ENCODE data around the gene C1QA.
"Not testable (repeated sequence)": the region's sequence is repeated elsewhere in the genome, so short reads cannot be mapped to it uniquely, and the experiment has no call there.

C1QA gene

DNA sequence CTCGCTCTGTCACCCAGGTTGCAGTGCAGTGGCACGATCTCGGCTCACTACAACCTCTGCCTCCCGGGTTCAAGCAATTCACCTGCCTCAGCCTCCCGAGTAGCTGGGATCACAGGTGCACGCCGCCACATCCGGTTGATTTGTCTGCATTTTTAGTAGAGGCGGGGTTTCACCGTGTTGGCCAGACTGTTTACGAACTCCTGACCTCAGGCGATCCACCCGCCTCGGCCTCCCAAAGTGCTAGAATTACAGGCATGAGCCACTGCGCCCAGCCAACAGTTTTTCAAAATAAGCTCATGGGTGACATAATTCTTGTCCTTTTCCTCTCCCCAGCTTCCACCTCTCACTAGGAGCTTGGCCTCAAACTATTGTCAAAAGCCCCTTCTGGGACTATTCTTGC lies 39.7 kb downstream of the C1QA start:
- DNase-seq, result not testable (repeated sequence)

DNA sequence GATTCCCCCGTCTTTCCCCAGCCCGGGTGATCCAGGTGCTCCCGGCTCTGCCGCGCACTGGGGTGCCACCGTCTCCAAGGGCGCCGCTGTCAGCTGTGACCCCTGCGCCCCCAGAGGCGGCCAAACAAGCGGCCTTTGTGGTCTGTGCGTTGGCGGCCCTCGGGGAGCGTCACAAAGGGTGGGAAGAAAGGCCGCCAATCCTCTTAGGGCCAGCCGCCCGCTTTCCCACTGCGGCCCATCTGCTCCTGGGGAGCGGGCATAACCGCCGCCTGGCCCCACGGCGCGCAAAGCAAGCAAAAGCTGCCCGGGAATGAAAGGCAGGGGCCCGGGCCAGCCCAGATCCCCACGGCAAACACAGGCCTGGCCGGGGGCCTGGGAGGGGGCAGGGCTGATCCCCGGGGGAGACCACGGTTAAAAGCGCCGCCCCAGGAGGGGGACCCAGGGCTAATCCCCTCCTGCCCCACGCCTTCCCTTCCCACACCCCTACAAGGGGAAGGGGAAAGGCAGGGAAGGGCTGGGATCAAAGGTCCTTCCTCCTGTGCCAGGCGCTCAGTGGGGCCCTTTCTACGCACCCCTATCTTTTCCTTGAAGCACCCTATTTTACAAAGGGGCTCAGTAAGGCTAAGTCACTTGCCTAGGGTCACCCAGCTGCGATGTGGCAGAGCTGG lies 40.6 kb downstream of the C1QA start:
- no peak for DNase-seq

DNA sequence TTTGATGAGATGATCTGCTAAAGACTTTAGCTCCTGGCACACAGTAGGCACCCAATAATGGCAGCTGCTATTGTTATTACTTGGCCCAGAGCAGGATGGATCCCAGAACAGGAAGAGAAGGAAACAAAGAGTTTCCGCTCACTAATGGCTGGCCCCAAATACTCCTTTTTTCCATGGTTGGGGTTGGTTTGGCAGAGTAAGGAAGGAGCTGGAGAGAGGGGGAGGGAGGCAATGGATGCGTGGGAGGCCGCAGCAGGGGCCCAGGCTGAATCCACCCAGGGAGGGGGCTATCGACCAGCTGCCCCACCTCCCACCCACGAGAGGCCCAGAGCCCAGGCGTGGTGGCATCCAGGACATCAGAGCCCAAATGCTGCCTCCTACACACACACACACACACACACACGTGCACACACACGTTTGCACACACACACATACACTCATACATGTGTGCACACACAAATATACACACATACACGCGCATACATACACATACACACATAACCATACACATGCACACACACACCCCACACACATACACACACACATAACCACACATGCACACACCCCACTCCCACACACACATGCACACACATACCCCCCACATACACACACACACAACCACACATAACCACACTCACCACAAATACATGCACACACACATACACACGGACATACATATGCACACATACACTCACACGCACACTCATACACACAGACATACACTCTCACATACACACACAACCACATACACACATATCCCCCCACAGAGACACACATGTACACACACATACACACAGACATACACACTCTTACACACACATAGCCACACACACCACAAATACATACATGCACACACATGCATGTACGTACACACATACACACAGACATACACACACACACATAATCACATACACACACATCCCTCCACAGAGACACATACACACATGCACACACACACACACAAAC lies 41.8 kb downstream of the C1QA start:
- no peak for DNase-seq

GRCh38 chr1:22680726-22681125 lies 44.3 kb downstream of the C1QA start:
- DNase-seq, result no peak

DNA sequence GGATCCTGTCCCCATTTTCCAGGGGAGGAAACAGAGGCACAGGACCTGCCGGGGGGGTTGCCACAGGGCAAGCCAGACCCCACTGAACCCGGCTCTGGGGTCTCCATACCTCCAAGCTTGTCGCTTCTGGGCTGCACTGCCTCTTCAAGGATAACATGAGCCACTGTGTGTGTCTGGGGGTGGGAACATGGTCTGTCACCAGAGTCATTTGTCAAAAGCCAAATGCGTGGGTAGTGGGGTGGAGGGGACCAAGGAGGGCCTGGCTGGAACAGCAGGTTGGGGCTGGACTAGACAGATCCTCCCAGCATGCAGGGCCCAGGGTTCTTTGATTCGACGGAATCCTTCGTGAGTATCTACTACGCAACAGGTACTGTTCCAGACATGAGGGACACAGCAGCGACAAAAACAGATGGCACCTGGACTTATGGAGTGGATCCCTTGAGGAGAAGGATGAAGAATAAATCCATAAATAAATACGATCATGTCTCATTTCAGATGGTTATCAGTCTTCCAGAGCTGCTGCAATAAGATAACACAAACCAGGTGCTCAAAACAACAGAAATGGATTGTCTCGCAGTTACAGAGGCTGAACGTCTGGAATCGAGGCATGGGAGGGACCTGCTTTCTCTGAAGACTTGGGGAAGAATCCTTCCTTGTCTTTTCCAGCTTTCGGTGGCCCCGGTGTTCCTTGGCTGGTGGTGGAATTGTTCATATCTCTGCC lies 45.3 kb downstream of the C1QA start:
- no peak for DNase-seq

- no peak for DNase-seq
Measured at GRCh38 chr1:22683547-22683946, 47.1 kb downstream of the C1QA start.

DNA sequence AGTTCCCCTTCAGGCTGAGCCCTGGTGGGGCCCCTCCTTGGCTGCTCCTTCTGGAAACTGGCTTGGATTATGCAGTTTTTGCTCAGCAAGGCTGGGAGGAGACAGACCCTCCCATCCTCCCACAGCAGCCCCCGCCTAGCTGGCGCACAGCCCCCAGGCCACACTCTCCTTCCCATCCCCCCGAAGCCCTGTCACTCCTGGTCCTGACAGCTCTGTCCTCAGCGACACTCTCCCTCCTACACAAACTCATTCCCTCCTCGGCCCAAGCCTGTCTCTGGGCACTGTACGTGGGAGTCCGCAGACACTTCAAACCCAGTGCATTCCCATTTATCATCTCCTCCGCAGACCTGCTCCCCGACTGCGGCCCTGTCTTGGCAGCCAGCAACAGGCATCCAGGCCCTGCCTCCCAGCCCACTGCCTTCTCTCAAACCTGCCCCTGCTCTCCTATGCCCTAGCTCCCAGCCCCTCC lies 49.2 kb downstream of the C1QA start:
- no peak for DNase-seq

DNA sequence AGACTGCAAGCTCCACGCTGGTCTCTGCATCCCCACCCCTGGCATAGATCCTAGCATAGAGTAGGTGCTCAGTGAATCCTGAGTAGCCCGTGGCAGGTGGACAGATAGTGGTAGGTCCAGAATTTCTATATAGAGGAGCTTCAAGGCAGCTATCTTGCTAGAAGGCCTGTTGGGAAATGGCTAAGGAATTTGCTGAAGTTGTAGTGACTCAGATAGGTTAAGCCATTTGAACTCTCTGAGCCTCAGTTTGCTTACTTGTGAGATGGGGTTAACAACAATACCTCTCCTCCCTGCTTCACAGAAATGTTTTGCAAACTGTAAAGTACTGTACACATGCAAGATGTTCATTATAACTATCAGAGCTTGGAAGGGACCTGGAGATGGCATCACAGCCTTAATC lies 50.8 kb downstream of the C1QA start:
- DNase-seq, result no peak

DNA sequence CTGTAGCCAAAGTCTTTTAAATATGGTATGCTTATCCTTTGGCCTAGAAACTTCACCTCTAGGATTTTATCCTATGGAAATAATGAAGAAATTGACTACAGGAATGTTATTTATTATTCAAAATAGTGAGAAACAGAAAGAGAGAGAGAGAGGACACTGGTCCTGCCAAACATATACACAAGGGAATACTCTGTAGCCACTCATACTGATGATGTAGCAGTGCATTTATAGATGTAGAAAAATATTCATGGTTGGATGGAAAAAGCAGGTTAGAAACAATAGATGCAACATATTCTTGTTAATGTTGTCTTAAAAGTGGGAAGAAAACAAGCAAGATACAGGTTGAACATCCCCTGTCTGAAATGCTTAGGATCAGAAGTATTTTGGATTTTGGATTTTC lies 52.0 kb downstream of the C1QA start:
- no peak for DNase-seq

Measured in stimulated activated CD4-positive, alpha-beta T cell treated with anti-CD3 and anti-CD28 coated beads, Interleukin-4, amount 100 ng/mL, for 4 hours (primary cell).